ENCODE results near the gene TTC7B. TPM values are rescaled to one million over a fixed set of nuclear protein-coding genes. Genes with fewer than 3 reads are reported as not detected.

TTC7B gene
- total RNA-seq, 2 experiments from 2014 or later: 5.6 to 7.8 TPM

- DNase-seq: no peak
- H3K4me1 Mint-ChIP-seq (ENCODE audit: low read depth): no peaks in the 10 kb centered on the region
- no peaks in the 10 kb centered on the region for H3K36me3 Mint-ChIP-seq (ENCODE audit: low read depth)
- H3K9me3 Mint-ChIP-seq: no peaks in the 10 kb centered on the region
- H3K27me3 Mint-ChIP-seq: no peaks in the 10 kb centered on the region
- H3K27ac Mint-ChIP-seq: no peak overlapping the region
- TF ChIP-seq, protein P1, sequence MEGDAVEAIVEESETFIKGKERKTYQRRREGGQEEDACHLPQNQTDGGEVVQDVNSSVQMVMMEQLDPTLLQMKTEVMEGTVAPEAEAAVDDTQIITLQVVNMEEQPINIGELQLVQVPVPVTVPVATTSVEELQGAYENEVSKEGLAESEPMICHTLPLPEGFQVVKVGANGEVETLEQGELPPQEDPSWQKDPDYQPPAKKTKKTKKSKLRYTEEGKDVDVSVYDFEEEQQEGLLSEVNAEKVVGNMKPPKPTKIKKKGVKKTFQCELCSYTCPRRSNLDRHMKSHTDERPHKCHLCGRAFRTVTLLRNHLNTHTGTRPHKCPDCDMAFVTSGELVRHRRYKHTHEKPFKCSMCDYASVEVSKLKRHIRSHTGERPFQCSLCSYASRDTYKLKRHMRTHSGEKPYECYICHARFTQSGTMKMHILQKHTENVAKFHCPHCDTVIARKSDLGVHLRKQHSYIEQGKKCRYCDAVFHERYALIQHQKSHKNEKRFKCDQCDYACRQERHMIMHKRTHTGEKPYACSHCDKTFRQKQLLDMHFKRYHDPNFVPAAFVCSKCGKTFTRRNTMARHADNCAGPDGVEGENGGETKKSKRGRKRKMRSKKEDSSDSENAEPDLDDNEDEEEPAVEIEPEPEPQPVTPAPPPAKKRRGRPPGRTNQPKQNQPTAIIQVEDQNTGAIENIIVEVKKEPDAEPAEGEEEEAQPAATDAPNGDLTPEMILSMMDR (IDR thresholded peaks at IDR 0.05): no peak
- no peak overlapping the region for H3K4me3 Mint-ChIP-seq
- POLR2A ChIA-PET: no interaction called here
- CTCF ChIA-PET: no interaction called here
- intact Hi-C loops (cut with micrococcal nuclease): no loop called here
- ATAC-seq: no peak
Measured at GRCh38 chr14:90534091-90534837, 282.0 kb downstream of the TTC7B start.

- Mint-ChIP-seq H3K4me3 (no peak overlapping the region), H3K27ac (no peak overlapping the region), H3K4me1 (ENCODE audit: low read depth) (no peaks in the 10 kb centered on the region), H3K9me3 (peaks cover 2% of the 10 kb centered on the region), H3K27me3 (peaks cover 4% of the 10 kb centered on the region), H3K36me3 (ENCODE audit: low read depth) (no peaks in the 10 kb centered on the region)
- TF ChIP-seq, protein P1 (IDR thresholded peaks at IDR 0.05): no peak
- ChIA-PET CTCF (no interaction called here), POLR2A (no interaction called here)
- ATAC-seq (no peak), DNase-seq (no peak)
- intact Hi-C loops (cut with micrococcal nuclease): no loop called here
Measured at GRCh38 chr14:90533591-90534021, 282.6 kb downstream of the TTC7B start.

DNA sequence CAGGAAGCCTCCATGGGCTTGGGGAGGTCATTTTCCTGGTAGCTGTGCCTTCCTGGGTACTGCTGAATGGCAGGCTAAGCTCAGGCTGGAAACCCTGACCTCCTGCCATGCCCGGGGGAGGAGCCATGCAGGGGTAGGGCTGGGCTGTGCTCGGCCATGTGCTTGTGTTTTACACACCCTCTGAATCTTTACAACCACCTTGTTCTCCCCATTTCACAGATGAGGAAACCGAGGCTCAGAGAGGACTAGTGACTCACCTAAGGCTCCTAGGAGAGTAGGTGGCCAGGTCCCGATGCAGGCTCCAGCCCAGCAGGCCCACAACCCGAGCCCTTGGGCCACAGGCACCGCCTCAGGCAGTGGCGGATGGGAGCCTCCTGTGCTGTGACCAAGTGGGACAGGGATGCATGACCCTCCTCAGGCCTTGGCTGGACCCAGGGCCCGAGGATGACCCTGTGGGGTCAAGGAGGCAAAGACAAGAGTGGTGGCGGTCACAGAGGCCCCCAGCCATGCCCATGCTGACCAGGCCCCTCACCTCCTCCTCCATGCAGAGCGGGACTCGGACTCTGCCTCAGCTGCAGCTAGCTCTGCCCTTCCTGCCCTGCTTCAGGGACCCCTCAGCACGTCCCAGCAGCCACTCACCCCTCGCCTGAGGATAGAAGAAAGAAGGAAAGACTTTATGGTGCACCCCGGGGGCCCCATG, 283.3 kb downstream of the TTC7B start:
- Mint-ChIP-seq H3K27me3 (peaks cover 8% of the 10 kb centered on the region), H3K36me3 (ENCODE audit: low read depth) (no peaks in the 10 kb centered on the region), H3K9me3 (peaks cover 5% of the 10 kb centered on the region), H3K27ac (no peak overlapping the region), H3K4me3 (no peak overlapping the region), H3K4me1 (ENCODE audit: low read depth) (no peaks in the 10 kb centered on the region)
- TF ChIP-seq, protein P1 (IDR thresholded peaks at IDR 0.05): no peak
- no peak for ATAC-seq
- no peak for DNase-seq
- CTCF ChIA-PET: no interaction called here
- intact Hi-C loops (cut with micrococcal nuclease): no loop called here
- POLR2A ChIA-PET: no interaction called here

DNA sequence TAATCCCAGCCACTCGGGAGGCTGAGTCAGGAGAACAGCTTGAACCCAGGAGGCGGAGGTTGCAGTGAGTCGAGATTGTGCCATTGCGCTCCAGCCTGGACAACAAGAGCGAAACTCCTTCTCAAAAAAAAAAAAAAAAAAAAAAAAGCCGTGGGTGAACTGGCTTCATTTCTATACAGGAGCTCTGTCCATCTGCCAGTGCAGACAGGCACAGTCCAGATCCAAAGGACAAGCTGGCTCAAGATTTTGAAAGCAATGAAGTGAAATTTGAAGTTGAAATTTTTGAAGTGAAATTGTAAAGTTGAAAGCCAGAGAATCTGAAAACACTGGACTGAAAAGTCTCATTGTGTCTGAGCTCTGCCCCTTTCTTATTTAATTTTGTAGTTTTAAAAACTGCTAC, 284.7 kb downstream of the TTC7B start:
- intact Hi-C loops (cut with micrococcal nuclease): no loop called here
- peaks cover 13% of the 10 kb centered on the region for H3K9me3 Mint-ChIP-seq
- no peak overlapping the region for H3K4me3 Mint-ChIP-seq
- TF ChIP-seq, protein P1 (IDR thresholded peaks at IDR 0.05): no peak
- no peaks in the 10 kb centered on the region for H3K36me3 Mint-ChIP-seq (ENCODE audit: low read depth)
- H3K27me3 Mint-ChIP-seq: peaks cover 8% of the 10 kb centered on the region
- no peak overlapping the region for H3K27ac Mint-ChIP-seq
- ChIA-PET POLR2A (no interaction called here), CTCF (interaction anchor here (1.0 to 1.2 kb wide), 3 partner anchors 12 to 166 kb away, joined by 3 to 4 read pairs (median 3); no protein-coding TSS in a partner anchor)
- DNase-seq (no peak), ATAC-seq (no peak)
- no peaks in the 10 kb centered on the region for H3K4me1 Mint-ChIP-seq (ENCODE audit: low read depth)

- ATAC-seq (no peak), DNase-seq (no peak)
- no peak overlapping the region for H3K4me3 Mint-ChIP-seq
- CTCF ChIA-PET: interaction anchor here (1.2 kb wide), 1 partner anchor 11 kb away, joined by 3 read pairs; no protein-coding TSS in a partner anchor
- H3K27me3 Mint-ChIP-seq: peaks cover 8% of the 10 kb centered on the region
- intact Hi-C loops (cut with micrococcal nuclease): no loop called here
- H3K4me1 Mint-ChIP-seq (ENCODE audit: low read depth): no peaks in the 10 kb centered on the region
- H3K9me3 Mint-ChIP-seq: peaks cover 15% of the 10 kb centered on the region
- TF ChIP-seq, protein P1 (IDR thresholded peaks at IDR 0.05): no peak
- no peak overlapping the region for H3K27ac Mint-ChIP-seq
- POLR2A ChIA-PET: no interaction called here
- H3K36me3 Mint-ChIP-seq (ENCODE audit: low read depth): no peaks in the 10 kb centered on the region
Measured at GRCh38 chr14:90530523-90530922, 285.7 kb downstream of the TTC7B start.

All from activated CD8-positive, alpha-beta T cell treated with anti-CD3 and anti-CD28 coated beads for 36 hours (primary cell).